ENCODE measurements around the gene EIF3K.

EIF3K gene

GRCh38 chr19:38650911-38651584 lies 32.1 kb downstream of the EIF3K start:
- DNase-seq, result no peak

GRCh38 chr19:38653028-38653571 lies 34.1 kb downstream of the EIF3K start:
- no peak for DNase-seq

GRCh38 chr19:38654628-38655055 lies 35.7 kb downstream of the EIF3K start:
- no peak for DNase-seq

GRCh38 chr19:38655148-38655824 lies 36.3 kb downstream of the EIF3K start:
- no peak for DNase-seq

DNA sequence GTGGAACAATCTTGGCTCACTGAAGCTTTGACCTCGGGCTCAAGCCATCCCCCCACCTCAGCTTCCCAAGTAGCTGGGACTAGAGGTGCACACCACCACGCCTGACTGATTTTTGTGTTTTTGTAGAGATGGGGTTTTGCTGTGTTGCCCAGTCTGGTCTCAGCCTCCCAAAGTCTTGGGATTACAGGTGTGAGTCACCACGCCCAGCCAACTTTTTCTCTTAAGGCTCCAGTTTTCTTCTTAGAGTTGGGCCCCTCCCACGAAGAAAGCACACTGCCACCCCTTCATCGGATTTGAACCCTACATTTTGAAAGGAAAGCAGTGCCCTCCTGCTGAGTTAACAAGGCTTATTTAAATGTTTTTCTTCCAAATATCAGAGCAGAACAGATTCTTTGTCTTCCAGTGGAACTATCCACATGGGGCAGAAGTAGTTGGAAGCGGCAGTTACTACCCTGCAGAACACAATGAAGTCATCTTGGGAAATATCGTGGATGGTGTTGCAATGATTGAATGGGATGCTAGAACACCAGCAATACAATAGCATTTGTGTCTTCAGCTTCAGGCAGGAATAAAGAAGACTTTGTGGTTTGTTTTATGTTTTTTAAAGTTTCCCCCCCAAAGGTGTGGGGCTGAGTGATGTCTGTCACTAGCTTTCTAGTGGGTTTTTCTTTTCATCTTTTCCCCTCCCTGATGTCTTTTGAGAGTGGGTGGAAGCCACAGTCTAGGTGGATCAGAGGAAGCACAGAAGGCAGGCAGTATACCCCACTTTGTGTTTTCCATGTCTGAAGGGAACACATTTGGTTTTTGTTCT lies 37.4 kb downstream of the EIF3K start:
- no peak for DNase-seq

DNA sequence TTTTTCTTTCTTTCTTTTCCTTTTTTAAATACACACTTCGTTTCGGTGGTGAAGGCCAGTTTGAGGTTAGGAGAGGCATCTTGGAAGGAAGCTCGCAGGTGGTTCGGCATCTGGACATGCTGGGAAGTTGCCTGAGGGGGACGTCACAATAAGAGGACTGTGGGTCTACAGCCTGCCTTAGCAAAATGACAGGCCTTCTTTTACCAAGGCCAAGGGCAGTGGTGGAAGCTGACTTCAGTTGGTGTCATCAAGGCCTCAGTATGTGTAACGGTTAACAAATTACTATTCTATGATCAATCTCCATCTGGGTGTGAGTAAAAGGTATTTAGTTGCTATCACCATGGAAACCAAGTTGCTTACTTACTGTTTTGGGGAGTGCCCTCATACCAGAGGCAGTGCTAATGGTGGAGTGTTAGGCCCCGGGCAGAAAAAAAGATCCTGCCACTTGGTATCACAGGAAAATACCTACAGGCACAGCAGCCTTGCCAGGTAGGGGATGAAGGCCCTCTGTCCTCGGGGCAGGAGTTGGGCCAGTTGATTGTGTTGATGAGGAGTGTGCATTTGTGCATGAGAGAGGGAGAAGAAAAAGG lies 38.7 kb downstream of the EIF3K start:
- DNase-seq, result no peak

DNA sequence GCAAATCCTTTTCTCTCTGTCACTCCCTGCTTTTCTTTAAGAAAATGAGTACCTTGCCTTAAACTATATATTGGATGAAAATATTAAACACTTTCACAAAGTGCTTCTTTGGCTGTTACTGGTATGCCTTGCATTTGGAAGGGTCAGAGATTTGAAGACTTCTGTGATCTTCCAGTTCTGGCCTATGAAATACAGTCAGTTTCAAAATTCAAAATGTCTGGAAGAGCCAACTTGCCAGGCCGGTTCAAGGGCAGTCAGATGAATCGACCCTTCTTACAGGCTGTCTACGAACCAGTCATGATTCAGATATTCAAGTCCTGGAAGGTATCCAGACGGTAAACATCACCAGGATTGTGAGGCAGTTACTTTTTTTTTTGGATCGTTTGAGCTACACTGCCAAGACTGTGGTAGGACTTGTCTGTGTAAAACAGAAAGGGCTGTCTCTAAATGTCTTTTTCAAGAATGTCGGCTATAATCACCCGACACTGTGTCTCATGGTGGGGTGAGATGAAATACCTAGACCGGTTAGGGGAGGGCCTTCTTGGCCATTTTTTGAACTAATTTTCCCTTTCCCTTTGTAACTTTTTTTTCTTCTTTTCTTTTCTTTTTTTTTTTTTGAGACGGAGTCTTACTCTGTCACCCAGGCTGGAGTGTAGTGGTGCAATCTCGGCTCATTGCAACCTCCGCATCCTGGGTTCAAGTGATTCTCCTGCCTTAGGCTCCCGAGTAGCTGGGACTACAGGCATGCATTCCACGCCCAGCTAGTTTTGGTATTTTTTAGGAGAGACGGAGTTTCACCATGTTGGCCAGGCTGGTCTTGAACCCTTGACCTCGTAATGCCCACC lies 39.7 kb downstream of the EIF3K start:
- peak; percentile 61 to 83 for DNase-seq

- DNase-seq, result no peak
Observed at GRCh38 chr19:38660724-38661123, 41.7 kb downstream of the EIF3K start.

GRCh38 chr19:38661136-38661535 lies 42.1 kb downstream of the EIF3K start:
- no peak for DNase-seq

DNA sequence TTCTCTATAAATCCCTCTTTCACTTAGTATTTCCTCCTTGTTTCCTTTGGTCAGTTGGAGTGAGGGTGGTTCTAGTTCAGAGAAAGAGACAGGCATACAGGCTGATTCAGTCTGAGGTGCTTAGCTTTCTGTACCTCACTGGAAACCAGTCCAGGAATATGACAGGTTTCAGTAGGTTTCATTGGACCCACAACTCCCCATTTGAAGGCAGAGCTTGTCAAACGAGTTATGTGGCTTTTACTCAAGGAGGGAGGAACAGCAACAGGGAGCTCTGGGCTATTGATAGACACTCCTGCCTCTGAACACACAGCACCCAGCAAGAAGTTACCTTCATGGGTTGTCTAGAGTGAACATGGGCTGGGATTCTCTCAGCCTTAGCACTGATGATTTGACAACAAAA lies 43.0 kb downstream of the EIF3K start:
- no peak for DNase-seq

- no peak for DNase-seq
Observed at GRCh38 chr19:38662537-38663155, 43.7 kb downstream of the EIF3K start.

DNA sequence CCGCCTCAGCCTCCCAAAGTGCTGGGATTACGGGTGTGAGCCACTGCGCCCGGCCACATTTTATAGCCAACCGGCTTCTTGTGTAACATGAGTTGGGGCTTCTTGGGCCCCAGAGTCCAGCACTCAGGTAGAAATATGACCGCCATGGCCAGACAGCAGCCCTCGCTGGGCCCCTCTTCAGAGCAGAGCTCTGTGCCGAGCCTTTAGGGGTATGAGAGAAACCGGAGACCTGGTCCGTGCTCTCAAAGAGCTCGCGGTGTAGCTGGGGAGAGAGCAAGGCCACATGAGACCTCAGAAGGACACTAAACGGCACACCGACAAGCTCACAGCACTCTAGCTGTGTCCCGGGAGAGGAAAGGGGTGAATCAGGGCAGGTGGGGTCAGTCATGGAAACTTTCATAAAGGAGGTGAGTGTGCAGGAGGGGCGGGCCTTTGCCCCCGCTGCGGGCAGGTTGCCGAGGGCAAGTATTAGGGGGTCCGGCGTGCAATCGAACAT lies 44.2 kb downstream of the EIF3K start:
- DNase-seq, result no peak

DNA sequence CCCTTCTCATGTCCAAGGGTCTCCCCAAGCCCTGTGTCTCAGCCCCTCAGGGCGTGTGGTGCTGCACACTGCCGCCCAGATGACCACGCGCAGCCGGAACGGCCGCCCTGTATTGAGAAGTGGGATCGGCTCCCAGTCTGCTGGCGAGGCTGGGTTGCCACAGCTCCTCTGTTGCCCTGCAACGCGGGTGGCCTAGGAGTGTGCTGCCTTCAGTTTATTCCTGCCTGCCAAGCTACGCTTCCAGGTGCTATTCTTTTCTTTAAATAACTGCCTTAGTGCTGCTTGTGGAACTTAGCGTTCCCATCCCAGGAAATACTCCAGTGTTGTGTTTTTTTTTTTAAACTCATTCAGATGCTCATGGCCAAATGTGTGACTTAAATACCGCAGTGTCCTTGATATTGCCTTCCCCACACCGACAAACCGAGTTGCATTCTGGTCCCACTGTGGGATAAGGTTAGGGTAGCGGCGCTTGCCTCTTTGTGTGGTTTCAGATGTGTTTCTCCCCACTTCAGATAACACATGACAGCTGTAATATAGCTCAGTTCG lies 45.0 kb downstream of the EIF3K start:
- DNase-seq, result no peak

- DNase-seq, result no peak
Observed at GRCh38 chr19:38664503-38665211, 45.7 kb downstream of the EIF3K start.

DNA sequence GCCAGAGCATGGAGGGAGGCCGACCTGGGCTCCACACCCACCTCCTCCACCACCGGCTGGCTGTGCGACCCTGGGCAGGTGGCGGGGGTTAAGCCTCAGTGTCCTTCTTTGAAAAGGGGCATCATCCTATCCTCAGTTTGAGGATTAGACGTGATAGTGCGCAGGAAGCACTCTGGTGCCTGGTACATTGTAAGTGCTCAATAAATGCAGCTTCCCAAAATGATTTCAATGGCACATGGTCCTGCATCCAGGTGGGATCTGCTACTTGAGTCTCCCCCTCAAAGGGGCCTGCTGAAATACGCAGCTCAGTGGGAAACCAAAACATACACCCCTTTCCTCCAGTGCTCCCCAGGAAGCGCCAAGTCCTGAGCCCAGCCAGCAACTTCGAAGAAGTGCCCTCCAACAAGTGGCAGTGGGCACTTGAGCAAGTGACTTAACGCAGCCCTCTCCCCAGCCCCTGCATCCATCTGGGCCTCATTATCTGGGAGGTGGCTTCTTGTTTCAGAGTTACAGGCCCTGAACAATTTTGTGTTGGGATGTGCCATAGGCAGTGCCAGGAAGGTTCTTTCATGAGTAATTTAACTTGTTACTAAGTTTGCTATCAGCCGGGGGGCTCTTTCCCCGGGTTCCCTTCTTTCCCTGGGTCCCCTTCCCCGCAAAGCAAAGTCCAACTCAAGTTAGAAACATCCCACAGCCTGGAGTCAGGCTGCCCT lies 46.4 kb downstream of the EIF3K start:
- DNase-seq, result no peak

DNA sequence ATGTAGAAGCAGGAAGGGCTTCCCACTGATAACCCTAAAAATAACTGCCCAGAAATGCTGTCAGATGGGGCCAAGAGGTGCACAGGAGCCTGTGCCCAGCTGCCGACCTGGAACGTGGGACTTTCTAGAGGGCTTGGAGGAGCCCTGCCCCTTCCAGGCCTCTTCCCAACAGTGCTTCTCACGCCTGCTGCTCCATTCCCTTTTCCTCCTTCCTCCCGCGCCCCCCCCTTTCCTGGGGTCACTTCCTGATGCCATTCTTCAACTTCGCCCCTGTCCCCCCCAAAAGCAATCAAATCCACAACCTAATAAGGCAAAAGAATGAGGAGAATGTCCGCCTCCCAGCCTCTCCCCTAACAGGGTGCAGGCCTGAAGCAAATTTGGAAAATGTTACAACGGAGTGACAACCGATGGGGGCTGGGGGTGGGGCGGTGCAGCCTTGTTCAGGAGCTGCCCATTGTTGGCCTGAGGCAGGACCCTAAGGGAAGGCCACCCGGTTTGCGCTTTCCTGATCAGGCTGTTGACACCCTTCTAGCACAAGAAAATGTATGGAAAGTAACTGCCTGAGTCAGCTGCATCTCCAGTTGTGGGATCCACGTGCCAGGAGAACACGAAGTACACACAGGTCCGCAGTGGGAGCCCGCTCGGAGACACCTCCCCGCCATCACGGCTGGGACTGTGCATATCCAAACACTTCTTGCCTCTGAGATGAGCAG lies 47.1 kb downstream of the EIF3K start:
- no peak for DNase-seq

DNA sequence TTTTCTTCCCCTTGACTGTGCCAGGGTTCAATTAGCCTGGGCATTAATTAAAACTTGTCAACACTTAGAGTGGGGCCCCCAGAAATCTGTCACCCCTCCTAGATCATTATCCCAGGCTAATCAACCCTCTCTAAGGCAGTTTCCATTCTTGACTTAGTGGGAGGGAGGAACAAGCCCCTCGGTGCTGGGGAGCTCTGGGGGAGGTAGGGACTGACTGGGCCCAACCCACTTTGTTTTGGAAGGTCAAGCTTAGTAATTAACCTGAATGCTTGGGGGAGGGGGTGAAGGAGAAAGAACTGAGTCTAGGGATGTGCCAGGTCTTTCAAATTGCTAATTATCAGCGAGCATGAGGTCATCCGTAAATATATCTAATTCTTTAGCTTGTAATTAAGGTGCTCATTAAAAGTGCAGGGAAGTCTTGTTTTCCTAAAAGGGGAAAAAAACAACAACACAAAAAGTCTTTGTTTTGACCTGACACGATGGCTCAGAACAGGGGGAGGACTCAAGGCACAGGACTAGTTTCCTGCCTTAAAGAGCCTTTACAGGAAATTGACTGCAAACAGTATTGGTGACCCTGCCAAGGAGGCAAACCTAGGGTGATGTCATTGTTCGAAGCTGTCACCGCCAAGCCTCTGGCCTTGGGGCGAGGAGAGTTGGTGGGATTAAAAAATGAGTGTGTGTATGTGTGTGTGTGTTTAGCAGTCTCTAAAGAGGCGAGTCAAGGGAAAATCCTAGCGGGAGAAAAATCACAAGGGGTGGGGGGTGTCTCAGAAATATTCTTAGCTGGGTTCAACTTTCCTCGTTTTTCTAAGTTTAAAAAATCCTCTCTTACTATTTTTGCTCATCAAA lies 47.9 kb downstream of the EIF3K start:
- peak; percentile 9 to 28 for DNase-seq

DNA sequence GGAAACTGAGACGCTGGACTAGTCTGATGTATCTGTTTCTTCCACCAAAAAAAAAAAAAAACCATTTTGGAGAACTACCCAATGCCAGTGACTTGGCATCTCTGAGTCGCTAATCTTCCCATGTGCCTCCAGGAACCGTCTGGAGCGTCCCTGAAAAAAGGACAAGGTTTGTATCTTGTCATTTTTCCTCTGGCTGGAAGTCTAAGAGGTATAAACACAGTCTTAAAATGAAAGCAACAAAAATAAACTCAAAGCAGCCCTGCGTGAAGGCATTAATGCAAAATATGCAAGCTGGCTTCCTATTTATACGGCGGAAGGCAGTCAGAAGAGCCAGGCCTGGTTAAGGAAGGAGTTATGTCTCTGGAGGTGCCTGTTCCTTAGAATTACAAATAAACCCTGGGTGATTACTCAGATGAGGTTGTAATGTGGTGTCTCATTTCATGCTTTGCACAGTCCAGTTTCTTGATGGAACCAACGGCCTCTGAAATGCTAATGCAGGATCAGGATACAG lies 48.7 kb downstream of the EIF3K start:
- DNase-seq, result no peak
